VCaP (cell line): ENCODE results near the gene KRTAP20-3.

Source experiments
- H3K27ac ChIP-seq: fragments of 450-650 bp; 2 replicates; pipeline ENCODE4 v1.5.1; 2017
- CTCF ChIP-seq: fragments of 450-650 bp; conservative IDR thresholded peaks from 2 replicates; pipeline ENCODE4 v1.5.1; 2017; ENCODE audit warnings: mild to moderate bottlenecking, moderate library complexity

KRTAP20-3 gene

GRCh38 chr21:30680586-30680985, 37.9 kb downstream of the KRTAP20-3 start:
- TF ChIP-seq CTCF = no peak
- no peak overlapping the region for H3K27ac ChIP-seq

GRCh38 chr21:30684506-30684905, 41.8 kb downstream of the KRTAP20-3 start:
- no peak overlapping the region for H3K27ac ChIP-seq
- TF ChIP-seq CTCF = no peak

GRCh38 chr21:30689822-30690221, 47.2 kb downstream of the KRTAP20-3 start:
- no peak overlapping the region for H3K27ac ChIP-seq
- no peak for TF ChIP-seq CTCF
